Spleen (tissue), 7 donors: ENCODE measurements around the gene PRIMA1.

Experiments used
- CTCF ChIP-seq, 11 experiments: fragments of 200-600 bp in 7 of 11; fragments of 450-650 bp in 4 of 11; sonication (generic) in 4 of 11; IDR thresholded peaks in 8 of 11; conservative IDR thresholded peaks in 3 of 11; 1 replicate in 7 of 11; 2 replicates in 4 of 11; pipeline versions ENCODE4 v1.4.0 to v1.8.0; 2016 to 2021; ENCODE audit warnings: antibody characterized with exemption in 11 of 11, inconsistent platforms in 4 of 11, mild to moderate bottlenecking in 1 of 11
- POLR2A ChIP-seq, 3 donors: fragments of 450-650 bp; IDR thresholded peaks; one replicate each; pipeline ENCODE4 v1.5.1; 2017; ENCODE audit warnings: antibody characterized with exemption in 3 of 3, mild to moderate bottlenecking in 1 of 3
- POLR2AphosphoS5 ChIP-seq, 3 donors: sonication (generic); formaldehyde crosslinking; IDR thresholded peaks; one replicate each; pipeline ENCODE4 v1.5.1; 2017; ENCODE audit warnings: antibody characterized with exemption in 3 of 3
- donor health status: DM: no; HTN: no; CAD: no; lungs with moderate emphysema.
- donor health status: DM: no; HTN: no; CAD: no.
- donor health status: DM: no; HTN: no; CAD: no.

GRCh38 chr14:93735206-93735605, 53.1 kb downstream of the PRIMA1 start:
- TF ChIP-seq POLR2A (IDR thresholded peaks at IDR 0.05) (no peak), POLR2AphosphoS5 (IDR thresholded peaks at IDR 0.05) (no peak), CTCF (IDR thresholded peaks at IDR 0.05 in 8 of 11, conservative IDR thresholded peaks at IDR 0.05 in 3 of 11) (no peak)
